ENCODE results near the gene RPP38.

DNA sequence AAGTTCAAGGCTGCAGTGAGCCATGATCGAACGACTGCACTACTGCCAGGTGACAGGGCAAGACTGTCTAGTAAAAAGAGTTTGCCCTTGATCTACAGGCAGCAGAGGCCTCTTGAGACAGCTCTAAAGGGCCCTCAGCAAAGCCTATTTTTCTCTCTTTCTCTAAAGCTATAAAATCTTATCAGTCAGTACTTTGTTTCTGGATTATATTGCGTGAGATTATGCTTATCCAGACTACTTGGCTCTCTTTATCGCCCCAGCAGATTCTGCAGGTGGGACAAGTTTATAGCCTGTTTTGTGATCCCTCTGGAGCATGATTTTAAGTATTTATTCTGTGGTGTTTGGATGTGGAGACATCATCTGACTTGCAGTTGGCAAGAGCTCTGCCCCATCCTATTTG lies 2.7 kb downstream of the RPP38 start:
- no peak for TF ChIP-seq YY1 (IDR thresholded peaks at IDR 0.05; ENCODE audit: low read depth)
- TF ChIP-seq, protein P1, sequence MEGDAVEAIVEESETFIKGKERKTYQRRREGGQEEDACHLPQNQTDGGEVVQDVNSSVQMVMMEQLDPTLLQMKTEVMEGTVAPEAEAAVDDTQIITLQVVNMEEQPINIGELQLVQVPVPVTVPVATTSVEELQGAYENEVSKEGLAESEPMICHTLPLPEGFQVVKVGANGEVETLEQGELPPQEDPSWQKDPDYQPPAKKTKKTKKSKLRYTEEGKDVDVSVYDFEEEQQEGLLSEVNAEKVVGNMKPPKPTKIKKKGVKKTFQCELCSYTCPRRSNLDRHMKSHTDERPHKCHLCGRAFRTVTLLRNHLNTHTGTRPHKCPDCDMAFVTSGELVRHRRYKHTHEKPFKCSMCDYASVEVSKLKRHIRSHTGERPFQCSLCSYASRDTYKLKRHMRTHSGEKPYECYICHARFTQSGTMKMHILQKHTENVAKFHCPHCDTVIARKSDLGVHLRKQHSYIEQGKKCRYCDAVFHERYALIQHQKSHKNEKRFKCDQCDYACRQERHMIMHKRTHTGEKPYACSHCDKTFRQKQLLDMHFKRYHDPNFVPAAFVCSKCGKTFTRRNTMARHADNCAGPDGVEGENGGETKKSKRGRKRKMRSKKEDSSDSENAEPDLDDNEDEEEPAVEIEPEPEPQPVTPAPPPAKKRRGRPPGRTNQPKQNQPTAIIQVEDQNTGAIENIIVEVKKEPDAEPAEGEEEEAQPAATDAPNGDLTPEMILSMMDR (IDR thresholded peaks at IDR 0.05), result no peak
- no peak for TF ChIP-seq POLR2AphosphoS5 (IDR thresholded peaks at IDR 0.05; ENCODE audit: low read depth, low read length)
- TF ChIP-seq TAF1 (IDR thresholded peaks at IDR 0.05; ENCODE audit: borderline replicate concordance, low read depth, low read length), result no peak
